NCI-H1694 treated with DMSO at 0.1 percent for 48 hours (cell line): ENCODE results near the gene MOGAT1.
"Not testable (repeated sequence)": the region's sequence is repeated elsewhere in the genome, so short reads cannot be mapped to it uniquely, and the experiment has no call there.

ENCODE experiments used
- DNase-seq: peaks from one replicate; lab custom pipeline; 2025; lab: John Stamatoyannopoulos, UW

MOGAT1 gene

DNA sequence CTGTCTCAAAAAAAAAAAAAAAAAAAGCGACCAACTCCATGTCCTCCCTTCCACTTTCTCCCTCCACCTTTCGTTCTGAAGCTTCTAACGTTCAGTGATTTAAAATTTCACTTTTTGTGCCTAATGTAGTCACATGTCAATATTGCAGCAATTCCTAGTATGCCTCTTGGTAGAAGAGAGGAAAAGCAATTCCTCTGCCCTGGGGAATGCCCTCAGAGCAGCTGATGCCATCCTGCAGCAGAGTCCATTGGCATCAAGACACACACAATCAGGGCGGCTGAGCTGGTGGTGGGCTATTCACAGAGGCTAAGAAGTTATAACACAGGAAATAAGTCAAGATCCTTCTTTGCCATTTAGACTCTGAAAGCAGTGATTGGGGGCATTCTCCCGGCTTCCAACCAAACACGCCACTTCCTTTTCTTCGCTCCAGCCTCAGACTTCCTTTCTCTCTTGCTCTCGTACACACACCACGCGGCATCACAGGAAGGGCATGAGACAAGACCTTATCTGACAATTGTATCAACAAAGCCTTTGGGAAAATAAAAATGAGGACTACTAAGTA, 71.9 kb downstream of the MOGAT1 start:
- no peak for DNase-seq

DNA sequence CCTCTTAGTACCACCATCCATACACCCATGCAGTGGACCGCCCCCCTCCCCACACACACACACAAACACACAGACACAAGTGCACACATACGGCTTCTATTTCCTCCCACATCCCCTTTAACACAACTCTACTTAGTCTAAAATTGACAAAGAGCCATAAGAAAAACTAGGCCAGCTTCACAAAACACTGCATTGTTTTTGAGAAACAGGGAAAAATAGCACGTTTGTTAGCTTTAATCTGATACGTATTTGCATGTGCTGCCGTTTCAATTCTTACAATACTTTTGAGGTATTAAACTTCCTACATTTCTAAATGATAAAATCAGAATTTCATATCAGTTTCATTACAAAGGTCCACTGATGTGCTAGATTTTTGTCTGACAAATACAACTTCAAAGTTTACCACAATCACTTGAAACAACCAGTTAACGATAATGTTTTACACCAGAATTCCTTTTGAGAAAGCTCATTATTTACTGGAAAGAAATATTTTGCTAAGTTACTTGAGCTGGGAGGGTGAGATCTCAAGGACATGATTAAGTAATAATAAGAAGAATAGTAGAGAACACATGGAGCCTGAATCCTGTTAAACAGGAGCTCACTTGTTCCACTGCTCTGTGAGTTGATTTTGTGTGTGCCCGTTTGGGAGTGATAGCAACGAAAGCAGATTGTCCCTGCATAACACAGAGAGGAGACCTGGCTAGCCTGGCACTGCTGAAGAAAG, 74.5 kb downstream of the MOGAT1 start:
- DNase-seq: no peak

DNA sequence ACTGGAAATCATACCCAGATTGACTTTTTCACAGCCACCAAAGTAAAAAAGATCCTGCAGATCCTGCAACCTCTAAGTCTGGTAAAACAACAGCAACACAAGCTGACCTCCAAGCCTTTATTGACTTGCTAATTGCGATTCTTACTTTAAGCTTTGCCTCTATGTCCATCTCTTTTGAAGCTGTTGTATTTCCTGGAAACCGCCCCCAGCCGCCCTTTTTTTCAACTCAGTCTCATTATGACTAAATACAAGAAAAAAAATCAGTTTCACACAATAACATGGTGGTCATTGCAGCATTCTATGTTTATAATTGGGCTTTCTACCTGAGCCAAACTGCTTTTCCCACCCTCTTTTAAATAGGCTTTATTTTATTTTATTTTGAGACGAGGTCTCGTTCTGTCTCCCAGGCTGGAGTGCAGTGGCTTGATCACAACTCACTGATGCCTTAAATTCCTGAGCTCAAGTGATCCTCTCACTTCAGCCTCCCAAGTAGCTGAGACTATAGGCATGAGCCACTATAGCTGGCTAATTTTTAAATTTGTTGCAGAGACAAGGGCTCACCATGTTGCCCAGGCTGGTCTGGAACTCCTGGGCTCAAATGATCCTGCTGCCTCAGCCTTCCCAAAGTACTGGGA, 76.2 kb downstream of the MOGAT1 start:
- DNase-seq: no peak

DNA sequence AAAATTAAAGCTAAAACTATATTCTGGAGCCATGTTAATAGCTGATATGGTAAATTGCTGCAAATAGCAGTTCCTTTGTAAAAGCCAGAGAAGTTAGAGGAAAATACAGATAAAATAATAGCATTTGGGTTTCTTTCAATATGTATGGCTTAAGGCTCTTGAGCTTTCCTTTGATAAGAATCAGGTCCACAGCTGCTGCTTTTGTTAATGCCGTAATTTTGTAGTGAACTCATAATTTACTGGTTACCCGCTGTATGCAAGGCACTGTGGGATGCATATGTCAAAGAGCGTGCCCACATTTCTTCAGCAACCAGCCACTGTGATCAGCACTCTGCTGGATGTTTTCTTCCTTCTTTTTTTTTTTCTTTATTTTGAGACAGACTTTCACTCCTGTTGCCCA, 79.1 kb downstream of the MOGAT1 start:
- no peak for DNase-seq

DNA sequence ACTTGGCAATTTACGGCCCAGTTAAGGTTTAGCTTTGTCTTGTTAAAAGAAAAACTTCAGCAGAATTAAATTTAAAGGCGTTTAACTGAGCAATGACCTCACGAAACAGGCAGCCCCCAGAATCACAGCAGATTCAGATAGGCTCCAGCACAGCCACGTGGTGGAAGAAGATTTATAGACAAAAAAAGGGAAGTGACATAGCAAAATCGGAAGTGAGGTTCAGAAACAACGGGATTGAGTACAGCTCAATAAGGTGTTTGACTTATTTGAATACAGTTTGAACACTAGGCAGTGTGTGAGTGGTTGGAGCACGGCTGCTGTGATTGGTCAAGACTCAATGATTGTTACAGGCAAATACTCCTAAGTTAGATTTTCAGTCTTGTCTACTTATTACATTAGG, 79.8 kb downstream of the MOGAT1 start:
- DNase-seq: no peak

DNA sequence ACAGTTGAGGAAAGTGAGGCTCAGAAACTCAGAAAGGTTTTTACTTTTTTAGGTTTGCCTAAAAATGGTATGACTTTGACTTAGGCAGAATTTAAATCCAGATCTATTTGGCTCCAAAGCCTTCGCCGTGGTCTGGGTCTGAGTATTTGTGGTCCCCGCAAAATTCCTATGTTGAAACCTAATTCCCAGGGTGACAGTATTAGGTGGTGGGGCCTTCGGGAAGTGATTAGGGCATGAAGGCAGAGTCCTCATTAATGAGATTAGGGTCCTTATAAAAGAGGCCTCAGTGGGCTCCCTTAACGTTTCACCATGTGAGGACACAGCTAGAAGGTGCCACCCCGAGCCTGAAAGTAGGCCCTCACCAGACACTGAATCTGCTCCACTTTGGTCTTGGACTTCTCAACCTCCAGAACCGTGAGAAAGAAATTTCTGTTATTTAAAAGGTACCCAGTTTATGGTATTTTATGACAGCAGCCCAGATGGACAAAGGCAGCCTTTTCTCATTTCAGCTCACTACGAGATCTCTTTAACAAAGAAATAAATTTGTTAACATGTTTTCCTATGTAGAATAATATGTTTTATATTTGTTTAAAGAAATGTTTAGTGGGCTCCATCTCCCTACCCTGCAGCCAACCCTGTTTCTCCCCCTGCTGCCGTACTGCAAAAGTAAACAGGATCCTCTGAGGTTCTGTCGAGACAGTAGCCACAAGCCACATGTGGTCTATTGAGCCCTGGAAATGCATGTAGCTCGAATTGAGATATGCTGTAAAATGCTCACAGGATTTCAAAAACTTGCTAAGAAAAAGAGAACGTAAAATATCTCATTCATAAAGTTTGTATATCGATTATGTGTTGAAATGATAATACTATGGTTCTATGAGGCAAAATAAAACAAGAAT, 80.6 kb downstream of the MOGAT1 start:
- DNase-seq: no peak

DNA sequence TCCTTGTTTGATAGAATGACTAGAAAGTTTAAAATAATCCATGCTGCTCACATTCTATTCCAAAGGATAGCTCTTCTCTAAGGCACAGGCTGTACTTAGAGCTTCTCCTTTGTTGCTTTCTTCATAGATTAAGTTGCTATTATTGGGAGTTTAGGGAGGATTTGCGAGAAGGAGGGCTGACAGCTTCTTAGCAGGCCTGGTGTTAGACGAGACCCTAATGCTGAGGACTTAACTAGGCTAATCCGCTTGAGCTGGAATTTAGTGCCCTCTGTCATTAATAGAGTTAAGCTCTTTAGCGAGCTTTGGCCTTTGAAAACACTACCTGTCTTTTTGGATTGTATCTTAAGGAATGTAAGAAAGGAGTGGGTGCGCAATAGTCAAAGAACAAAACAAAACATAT, 81.3 kb downstream of the MOGAT1 start:
- DNase-seq: no peak

DNA sequence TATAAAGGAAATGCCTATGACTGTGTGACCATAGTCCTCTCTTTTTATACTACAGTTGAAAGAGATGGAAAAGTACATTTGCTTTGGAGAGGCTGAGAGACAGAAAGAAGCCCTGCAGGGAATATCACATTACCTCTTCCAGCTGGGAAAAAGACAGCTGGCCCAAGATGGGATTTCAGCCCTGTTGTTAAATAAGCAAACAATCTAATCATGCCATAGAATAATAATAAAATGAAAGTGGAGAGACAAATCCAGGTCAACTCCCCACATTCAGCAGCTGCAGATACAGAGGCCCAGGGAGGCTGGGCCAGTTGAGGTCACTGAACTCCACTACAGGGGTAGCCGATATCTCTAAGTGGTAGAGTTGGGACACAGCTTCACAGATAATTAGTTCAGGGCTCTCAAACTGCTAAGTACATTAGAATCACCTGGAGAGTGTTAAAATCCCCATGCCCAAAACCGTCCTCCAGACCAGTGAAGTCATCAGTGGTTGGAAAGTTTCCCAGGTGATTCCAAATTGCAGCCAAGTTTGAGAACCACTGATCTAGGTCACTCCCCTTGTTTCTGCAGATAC, 81.9 kb downstream of the MOGAT1 start:
- no peak for DNase-seq

DNA sequence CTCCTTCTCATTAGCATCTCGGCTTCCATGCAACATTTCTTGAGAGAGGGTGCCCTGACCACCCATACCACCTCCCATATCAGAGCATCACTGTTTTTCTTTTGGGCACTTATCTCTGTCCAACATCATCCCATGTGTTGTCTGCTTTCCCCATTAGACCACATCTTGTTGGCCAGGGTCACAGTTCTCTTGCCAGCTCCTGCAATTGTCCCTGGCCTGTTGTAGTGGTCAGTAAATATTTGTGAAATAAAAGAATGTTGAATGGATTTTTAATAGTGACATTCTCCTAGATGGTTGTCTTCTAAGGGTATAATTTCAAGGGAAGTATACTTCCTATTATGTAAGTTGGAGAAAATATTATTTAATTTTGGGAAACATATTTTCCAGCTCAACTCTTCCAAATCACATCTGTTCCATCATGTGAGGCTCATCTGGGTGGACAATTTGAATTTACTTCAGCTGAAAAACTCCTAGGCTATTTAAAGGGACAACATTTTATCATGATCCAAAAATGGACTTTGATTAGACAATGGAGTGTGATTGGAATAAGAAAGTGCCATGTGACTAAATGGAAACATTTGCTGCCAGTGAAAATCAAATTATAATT, 83.0 kb downstream of the MOGAT1 start:
- no peak for DNase-seq

DNA sequence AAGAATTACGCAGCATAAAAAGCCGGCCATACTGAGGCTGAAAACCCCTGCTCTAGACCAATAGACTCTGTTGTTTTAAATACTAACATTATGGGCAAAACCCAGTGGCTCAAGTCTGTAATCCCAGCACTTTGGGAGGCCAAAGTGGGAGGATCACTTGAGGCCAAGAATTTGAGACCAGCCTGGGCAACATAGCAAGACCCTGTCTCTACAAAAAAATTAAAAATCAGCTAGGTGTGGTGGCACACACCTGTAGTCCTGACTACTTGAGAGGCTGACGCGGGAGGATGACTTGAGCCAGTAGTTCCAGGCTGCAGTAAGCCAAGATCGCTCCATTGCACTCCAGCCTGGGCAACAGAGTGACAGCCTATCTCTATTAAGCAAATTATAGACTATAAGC, 84.1 kb downstream of the MOGAT1 start:
- not testable (repeated sequence) for DNase-seq

DNA sequence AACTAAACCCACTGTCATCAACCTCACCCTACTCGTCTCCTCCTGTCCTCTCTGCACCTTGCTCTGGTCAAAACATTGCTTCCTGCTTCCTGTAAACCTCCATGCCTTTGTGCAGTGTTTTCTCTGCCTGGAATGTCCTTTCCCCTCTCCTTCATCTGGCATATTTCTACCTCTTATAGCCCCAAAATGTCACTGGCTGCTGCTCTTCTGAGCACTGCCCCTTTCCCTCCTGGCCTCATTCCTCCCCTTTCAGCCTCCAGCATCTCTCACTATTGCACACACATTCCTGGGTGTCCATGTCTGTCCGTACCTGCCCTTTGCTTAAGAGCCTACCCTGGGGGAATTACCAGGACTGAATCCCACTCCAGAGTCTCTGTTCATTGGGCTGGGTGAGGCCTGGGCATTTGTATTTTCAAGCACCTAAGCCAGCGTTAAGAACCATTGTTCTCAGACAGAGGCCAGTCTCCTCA, 84.9 kb downstream of the MOGAT1 start:
- no peak for DNase-seq

DNA sequence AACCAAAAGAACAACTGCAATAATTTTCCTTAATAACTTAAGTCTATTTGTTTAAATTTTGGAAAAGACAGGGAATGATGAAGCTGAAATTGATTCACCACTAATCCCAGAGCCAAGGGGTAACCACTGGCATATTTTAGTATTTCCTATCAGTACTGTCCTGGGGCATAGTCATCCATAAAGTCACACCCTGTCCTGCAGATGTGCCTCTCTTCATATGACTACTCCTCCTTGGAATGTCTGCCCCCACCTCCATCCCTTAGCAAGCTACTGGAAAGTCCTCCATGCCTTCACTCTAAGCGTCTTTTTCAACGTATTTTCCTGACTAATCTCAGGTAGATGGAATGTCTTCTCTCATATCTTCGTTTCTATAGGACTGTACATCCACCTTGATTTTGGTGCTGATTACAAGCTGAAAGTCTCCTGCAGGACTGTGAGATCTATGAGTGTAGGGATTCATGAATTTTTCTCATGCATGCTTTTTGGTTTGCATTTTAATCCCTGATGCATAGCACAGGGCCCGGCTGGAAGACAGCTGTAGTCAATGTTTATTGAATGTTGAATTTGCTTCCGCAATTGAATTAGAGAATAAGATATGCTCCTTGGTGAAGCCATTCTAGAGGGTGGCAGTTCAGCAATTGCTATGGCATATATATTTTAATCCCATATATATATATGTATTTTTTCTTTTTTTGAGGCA, 85.6 kb downstream of the MOGAT1 start:
- DNase-seq: no peak
